Neural crest cell (in vitro differentiated cells): ENCODE data around the gene CAPZA2. TPM values are rescaled to one million over a fixed set of nuclear protein-coding genes. Genes with fewer than 3 reads are reported as not detected.
"Not testable (repeated sequence)": the region's sequence is repeated elsewhere in the genome, so short reads cannot be mapped to it uniquely, and the experiment has no call there.

Source experiments
- DNase-seq: peaks from one replicate; pipeline ENCODE4 v3.0.0; 2021; ENCODE audit warnings: low read depth, mixed read lengths, low spot score
- H3K27ac Mint-ChIP-seq: one replicate; pipeline ENCODE4 v1.8.0; 2021; ENCODE audit warnings: mild to moderate bottlenecking, mixed read lengths; ENCODE audit not compliant: unreplicated experiment
- H3K27me3 Mint-ChIP-seq: 2 replicates; pipeline ENCODE4 v1.8.0; 2021; ENCODE audit warnings: low read depth, mild to moderate bottlenecking, mixed read lengths
- H3K36me3 Mint-ChIP-seq: 2 replicates; pipeline ENCODE4 v1.8.0; 2021; ENCODE audit warnings: low read depth, mild to moderate bottlenecking, mixed read lengths
- H3K4me1 Mint-ChIP-seq: 2 replicates; pipeline ENCODE4 v1.8.0; 2021; ENCODE audit warnings: mixed read lengths
- H3K4me3 Mint-ChIP-seq: one replicate; pipeline ENCODE4 v1.8.0; 2021; ENCODE audit warnings: mild to moderate bottlenecking, mixed read lengths
- H3K9me3 Mint-ChIP-seq: 2 replicates; pipeline ENCODE4 v1.8.0; 2021; ENCODE audit warnings: mixed read lengths
- long read RNA-seq: library from polyadenylated mRNA; unstranded; transcript quantifications from one replicate; pipeline ENCODE4 v2.0.0, GENCODE V29; 2020
- total RNA-seq: library from RNA; stranded (reverse); gene quantifications from 2 replicates; pipeline ENCODE4 v1.2.1, GENCODE V29; 2021
- TF ChIP-seq, protein P1 (sequence below): fragments of 200-600 bp; sonication (generic); conservative IDR thresholded peaks from 2 replicates; pipeline ENCODE4 v1.5.0; 2021; ENCODE audit warnings: antibody characterized with exemption, mild to moderate bottlenecking

Gene CAPZA2
- 101 and 115 TPM in 2 replicates for total RNA-seq
- long read RNA-seq, full-length matches to known transcripts = 457 of 488 reads
- long read RNA-seq, partial matches to known transcripts = 19 of 488 reads
- long read RNA-seq, other reads (novel, unspliced or antisense) = 12 of 488 reads

DNA sequence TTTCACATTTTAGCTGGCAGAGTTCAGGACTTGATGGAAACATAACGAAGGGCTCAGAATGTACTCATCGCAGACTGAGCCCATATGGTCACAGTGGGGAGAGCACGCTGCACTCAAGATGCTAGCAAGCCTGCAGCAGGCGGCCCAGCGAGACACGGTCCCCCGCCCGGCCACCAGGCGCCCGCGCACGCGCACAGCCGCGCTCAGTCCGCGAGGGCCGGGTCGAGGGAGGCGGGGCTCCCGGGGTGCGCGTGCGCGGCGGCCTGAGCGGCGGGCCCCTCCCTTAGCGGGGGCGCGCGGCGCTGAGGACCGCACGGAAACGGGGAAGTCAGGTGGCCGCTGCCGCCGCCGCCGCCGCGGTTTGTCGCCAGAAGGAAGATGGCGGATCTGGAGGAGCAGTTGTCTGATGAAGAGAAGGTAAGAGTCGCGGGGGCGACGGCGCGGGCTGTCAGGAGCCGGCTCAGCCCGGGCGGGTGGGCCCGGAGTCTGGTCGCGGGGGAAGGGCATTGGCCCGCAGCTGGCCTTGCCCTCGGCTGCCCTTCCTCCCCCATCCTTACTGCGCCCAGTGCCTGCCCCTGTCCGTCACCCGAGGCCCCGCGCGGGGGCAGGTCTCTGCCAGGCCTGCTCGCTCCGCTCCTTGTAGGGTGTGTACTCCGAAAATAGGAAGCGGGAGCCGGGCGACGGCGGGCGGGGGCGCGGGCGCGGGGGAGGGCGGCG, at the start of gene CAPZA2:
CAPZA2 (plus strand) TSS at position 354 of the 717 bp plus-strand sequence; CDS start at position 379, 25 bp downstream.
- Mint-ChIP-seq H3K4me3 (peak within 1 kb of the TSS; percentile 100), H3K36me3 (no peaks in the 10 kb centered on the region), H3K4me1 (peaks cover 30% of the 10 kb centered on the region), H3K27ac (peak within 1 kb of the TSS; percentile 95), H3K9me3 (no peaks in the 10 kb centered on the region), H3K27me3 (peaks cover 2% of the 10 kb centered on the region)
- DNase-seq = peak; percentile 93
- TF ChIP-seq, protein P1, sequence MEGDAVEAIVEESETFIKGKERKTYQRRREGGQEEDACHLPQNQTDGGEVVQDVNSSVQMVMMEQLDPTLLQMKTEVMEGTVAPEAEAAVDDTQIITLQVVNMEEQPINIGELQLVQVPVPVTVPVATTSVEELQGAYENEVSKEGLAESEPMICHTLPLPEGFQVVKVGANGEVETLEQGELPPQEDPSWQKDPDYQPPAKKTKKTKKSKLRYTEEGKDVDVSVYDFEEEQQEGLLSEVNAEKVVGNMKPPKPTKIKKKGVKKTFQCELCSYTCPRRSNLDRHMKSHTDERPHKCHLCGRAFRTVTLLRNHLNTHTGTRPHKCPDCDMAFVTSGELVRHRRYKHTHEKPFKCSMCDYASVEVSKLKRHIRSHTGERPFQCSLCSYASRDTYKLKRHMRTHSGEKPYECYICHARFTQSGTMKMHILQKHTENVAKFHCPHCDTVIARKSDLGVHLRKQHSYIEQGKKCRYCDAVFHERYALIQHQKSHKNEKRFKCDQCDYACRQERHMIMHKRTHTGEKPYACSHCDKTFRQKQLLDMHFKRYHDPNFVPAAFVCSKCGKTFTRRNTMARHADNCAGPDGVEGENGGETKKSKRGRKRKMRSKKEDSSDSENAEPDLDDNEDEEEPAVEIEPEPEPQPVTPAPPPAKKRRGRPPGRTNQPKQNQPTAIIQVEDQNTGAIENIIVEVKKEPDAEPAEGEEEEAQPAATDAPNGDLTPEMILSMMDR = peak; percentile 54

DNA sequence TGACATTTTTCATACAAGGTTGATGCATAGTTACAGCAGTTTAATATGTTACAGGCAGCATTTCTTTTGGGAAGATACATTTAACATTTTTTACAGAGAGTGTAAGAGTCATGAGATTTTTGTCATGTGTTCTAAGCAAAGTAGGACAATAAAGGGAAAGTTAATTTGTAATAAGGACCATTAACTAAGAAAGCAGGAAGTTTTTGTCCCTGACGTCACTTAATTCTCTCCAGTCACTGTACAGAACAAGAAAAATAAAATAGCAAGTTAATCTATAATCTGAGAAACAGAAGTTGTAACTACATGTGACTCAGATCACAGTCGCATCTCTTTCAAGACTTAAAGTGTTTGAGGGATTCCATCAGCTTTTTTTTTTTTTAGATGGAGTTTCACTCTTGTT, 49.5 kb upstream of the CAPZA2 start:
- TF ChIP-seq, protein P1 = no peak
- Mint-ChIP-seq H3K36me3 (no peaks in the 10 kb centered on the region), H3K9me3 (no peaks in the 10 kb centered on the region), H3K27me3 (no peaks in the 10 kb centered on the region), H3K4me3 (no peak overlapping the region), H3K27ac (no peak overlapping the region), H3K4me1 (no peaks in the 10 kb centered on the region)
- no peak for DNase-seq

DNA sequence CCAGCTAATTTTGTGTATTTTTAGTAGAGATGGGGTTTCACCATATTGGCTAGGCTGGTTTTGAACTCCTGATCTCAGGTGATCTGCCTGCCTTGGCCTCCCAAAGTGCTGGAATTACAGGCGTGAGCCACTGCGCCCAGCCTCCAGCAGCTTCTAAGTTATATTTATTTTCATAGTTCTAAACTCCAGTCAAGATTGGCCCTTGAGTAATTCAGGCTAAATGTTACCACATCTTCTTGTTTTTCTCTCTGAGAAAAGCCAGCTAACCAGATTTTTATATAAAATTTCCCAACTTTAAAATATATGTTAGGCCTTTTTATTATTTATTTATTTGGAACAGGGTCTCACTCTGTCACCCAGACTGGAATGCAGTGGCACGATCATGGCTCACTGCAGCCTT, 49.0 kb upstream of the CAPZA2 start:
- not testable (repeated sequence) for H3K4me3 Mint-ChIP-seq, H3K27me3 Mint-ChIP-seq, DNase-seq, H3K4me1 Mint-ChIP-seq, H3K27ac Mint-ChIP-seq, H3K36me3 Mint-ChIP-seq, H3K9me3 Mint-ChIP-seq

DNA sequence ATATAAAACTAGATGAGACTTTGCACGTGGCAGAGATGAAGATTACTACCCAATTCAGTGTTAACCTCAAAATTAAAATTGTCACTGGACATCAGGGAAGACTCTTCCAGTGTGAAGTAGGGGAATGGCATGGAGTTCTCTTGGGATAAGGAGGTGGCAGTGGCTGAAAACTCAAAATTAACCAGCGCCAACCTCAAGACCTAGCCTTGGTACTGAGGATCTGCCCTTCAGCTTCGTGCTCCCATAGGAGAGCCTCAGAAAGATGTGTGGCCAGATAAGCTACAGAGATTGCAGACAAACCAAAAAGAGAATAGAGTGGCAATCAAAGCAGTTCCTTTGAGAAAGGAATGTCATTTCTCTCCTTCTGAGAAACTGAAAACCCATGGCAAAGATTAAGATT, 47.3 kb upstream of the CAPZA2 start:
- Mint-ChIP-seq H3K27me3 (no peaks in the 10 kb centered on the region), H3K4me1 (no peaks in the 10 kb centered on the region), H3K36me3 (no peaks in the 10 kb centered on the region), H3K27ac (no peak overlapping the region), H3K4me3 (no peak overlapping the region), H3K9me3 (peaks cover 3% of the 10 kb centered on the region)
- DNase-seq = no peak
- TF ChIP-seq, protein P1 = no peak

DNA sequence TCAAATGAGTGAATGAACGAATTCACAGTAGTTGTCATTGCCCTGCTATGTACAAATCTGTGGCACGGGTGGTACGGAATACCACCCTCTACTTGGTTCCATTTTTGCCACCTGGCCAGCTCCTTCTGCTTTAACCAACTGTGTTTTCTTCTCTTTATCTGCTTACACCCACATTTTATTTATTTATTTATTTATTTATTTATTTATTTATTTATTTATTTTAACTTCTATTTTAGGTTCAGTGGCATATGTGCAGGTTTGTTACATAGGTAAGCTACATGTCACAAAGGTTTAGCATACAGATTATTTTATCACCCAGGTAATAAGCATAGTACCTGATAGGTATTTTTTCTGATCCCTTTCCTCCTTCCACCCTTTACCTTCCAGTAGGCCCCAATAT, 42.2 kb upstream of the CAPZA2 start:
- Mint-ChIP-seq H3K36me3 (no peaks in the 10 kb centered on the region), H3K27ac (no peak overlapping the region), H3K27me3 (peaks cover 7% of the 10 kb centered on the region), H3K4me1 (no peaks in the 10 kb centered on the region), H3K9me3 (peaks cover 12% of the 10 kb centered on the region), H3K4me3 (no peak overlapping the region)
- DNase-seq = no peak
- TF ChIP-seq, protein P1 = no peak

DNA sequence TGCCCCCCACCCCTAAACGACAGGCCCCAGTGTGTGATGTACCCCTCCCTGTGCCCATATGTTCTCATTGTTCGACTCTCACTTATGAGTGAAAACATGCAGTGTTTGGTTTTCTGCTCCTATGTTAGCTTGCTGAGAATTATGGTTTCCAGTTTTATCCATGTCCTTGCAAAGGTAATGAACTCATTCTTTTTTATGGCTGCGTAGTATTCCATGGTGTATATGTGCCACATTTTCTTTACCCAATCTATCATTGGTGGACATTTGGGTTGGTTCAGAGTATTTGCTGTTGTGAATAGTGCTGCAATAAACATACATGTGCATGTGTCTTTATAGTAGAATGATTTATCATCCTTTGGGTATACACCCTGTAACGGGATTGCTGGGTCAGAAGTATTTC, 40.7 kb upstream of the CAPZA2 start:
- DNase-seq, H3K27ac Mint-ChIP-seq, H3K4me3 Mint-ChIP-seq, H3K36me3 Mint-ChIP-seq, H3K4me1 Mint-ChIP-seq: not testable (repeated sequence)
- H3K27me3 Mint-ChIP-seq = peaks cover 10% of the 10 kb centered on the region
- peaks cover 12% of the 10 kb centered on the region for H3K9me3 Mint-ChIP-seq
